NCI-H82 treated with DMSO at 0.1 percent for 48 hours (cell line): ENCODE measurements around the gene NDUFB6.
"Not testable (repeated sequence)": the region's sequence is repeated elsewhere in the genome, so short reads cannot be mapped to it uniquely, and the experiment has no call there.

Experiments
- DNase-seq: peaks from one replicate; lab custom pipeline; 2025; ENCODE audit not compliant: unreplicated experiment; lab: John Stamatoyannopoulos, UW

NDUFB6 gene

GRCh38 chr9:32572900-32573523, at the start of gene NDUFB6:
Gene NDUFB6 (minus strand): TSS chr9:32573159. CDS start chr9:32573060, 99 bp downstream.
- peak; percentile 59 for DNase-seq

- no peak for DNase-seq
Observed at GRCh38 chr9:32618261-32618660, 45.3 kb upstream of the NDUFB6 start.

GRCh38 chr9:32606811-32607210, 33.9 kb upstream of the NDUFB6 start:
- no peak for DNase-seq

GRCh38 chr9:32603914-32604852, 31.2 kb upstream of the NDUFB6 start:
- DNase-seq = no peak

- DNase-seq = not testable (repeated sequence)
Observed at GRCh38 chr9:32599021-32599420, 26.1 kb upstream of the NDUFB6 start.

- no peak for DNase-seq
Observed at GRCh38 chr9:32596936-32597335, 24.0 kb upstream of the NDUFB6 start.

GRCh38 chr9:32596096-32596865, 23.3 kb upstream of the NDUFB6 start:
- no peak for DNase-seq

- DNase-seq = no peak
Observed at GRCh38 chr9:32590898-32591297, 17.9 kb upstream of the NDUFB6 start.

GRCh38 chr9:32590476-32590875, 17.5 kb upstream of the NDUFB6 start:
- no peak for DNase-seq

- peak; percentile 25 for DNase-seq
Observed at GRCh38 chr9:32589083-32589723, 16.2 kb upstream of the NDUFB6 start.

- DNase-seq = no peak
Observed at GRCh38 chr9:32587901-32588300, 14.9 kb upstream of the NDUFB6 start.

GRCh38 chr9:32584784-32585183, 11.8 kb upstream of the NDUFB6 start:
- DNase-seq = no peak

GRCh38 chr9:32581512-32582143, 8.7 kb upstream of the NDUFB6 start:
- peak; percentile 14 for DNase-seq

- DNase-seq = no peak
Observed at GRCh38 chr9:32580631-32581300, 7.8 kb upstream of the NDUFB6 start.

GRCh38 chr9:32579706-32580331, 6.9 kb upstream of the NDUFB6 start:
- DNase-seq = peak; percentile 19

GRCh38 chr9:32578976-32579375, 6.0 kb upstream of the NDUFB6 start:
- DNase-seq = no peak

GRCh38 chr9:32577316-32577715, 4.4 kb upstream of the NDUFB6 start:
- no peak for DNase-seq

GRCh38 chr9:32574858-32575257, 1.9 kb upstream of the NDUFB6 start:
- DNase-seq = no peak

- DNase-seq = no peak
Observed at GRCh38 chr9:32573821-32574220, 862 bp upstream of the NDUFB6 start.
